Left colon (tissue), 2 donors: ENCODE data around the gene COL17A1. TPM values are rescaled to one million over a fixed set of nuclear protein-coding genes. Genes with fewer than 3 reads are reported as not detected.

ENCODE experiments used
- ATAC-seq: fragments of 200-7000 bp; cut with Tn5 transposase; one replicate; pipeline ENCODE4 v1.9.1; 2020; ENCODE audit warnings: mild to moderate bottlenecking, moderate library complexity
- DNase-seq, 2 donors: peaks; one replicate each; pipeline ENCODE4 v3.0.0-alpha.2; 2020
- intact Hi-C, 2 donors: fragments of 100-400 bp; cut with DNase I in 1 of 2; cut with micrococcal nuclease in 1 of 2; formaldehyde crosslinking; loops; one replicate each; pipeline versions ENCODE4 v1.11.2 to v1.14.0; 2022; cut with DNase I, micrococcal nuclease
- total RNA-seq, 2 donors: library from RNA; stranded (reverse); fragmentation: NEBNext Ultra II Directional; extraction: Animal tissue kit (Norgen Biotek cat#: 25700); gene quantifications; one replicate each; pipeline ENCODE4 v1.2.1, GENCODE V29; 2021
- donor health status: DM: no; HTN: no; CAD: no.
- donor health status: DM: yes; HTN: yes; CAD: no.

Gene COL17A1
- total RNA-seq, 2 donors from 2014 or later: 159 to 328 TPM

DNA sequence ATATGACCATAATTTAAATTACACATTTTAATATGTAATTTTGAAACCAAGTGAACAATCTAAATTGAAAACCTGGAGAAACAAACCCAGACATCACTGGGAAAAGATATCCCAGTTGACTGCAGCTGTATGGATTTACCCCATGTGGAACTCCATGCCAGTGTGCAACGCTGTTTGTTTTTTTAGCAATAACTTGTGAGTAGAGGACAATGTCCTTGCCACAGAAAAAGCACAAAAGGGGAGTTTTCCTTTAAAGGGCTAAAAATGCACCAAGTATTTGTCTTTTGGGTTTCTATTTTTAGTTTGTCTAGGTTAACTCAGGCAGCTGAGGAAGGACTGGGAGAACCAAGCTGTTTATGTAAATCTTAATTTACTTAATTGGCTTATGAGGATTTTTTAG is 15.1 kb upstream of the COL17A1 start:
- no peak for ATAC-seq
- intact Hi-C loops: no loop called here
- DNase-seq: no peak

DNA sequence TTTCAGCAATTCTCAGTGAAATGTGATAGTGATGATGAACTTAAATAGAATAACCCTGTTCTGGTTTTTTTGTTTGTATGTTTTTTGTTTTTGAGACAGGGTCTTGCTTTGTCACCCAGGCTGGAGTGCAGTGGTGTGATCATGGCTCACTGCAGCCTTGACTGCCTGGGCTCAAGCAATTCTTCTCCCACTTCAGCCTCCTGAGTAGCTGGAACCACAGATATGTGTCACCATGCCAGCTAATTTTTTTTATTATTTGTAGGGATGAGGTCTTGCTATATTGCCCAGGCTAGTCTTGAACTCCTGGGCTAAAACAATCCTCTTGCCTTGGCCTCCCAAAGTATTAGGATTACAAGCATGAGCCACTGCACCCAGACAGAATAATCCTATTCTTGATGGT is 14.3 kb upstream of the COL17A1 start:
- DNase-seq (no peak), ATAC-seq (no peak)
- intact Hi-C loops: no loop called here

DNA sequence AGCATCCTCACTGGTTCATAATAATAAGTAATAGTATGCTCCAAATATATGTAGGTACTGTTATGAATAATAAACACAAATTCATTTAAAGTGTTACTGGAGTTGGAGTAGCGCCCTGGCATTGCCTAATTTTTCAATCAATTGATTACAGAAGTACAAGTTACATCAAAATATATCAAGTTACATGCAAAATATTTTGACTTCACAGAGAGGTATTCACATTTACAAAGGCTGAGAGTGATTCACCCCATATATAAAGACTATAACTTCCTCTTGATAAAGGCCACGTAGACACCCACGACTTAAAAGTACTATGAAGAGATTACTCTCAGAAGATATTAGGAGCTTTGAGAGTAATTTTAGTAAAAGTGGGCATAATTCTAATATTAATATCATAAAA is 13.6 kb upstream of the COL17A1 start:
- DNase-seq (no peak), ATAC-seq (no peak)
- intact Hi-C loops: no loop called here

DNA sequence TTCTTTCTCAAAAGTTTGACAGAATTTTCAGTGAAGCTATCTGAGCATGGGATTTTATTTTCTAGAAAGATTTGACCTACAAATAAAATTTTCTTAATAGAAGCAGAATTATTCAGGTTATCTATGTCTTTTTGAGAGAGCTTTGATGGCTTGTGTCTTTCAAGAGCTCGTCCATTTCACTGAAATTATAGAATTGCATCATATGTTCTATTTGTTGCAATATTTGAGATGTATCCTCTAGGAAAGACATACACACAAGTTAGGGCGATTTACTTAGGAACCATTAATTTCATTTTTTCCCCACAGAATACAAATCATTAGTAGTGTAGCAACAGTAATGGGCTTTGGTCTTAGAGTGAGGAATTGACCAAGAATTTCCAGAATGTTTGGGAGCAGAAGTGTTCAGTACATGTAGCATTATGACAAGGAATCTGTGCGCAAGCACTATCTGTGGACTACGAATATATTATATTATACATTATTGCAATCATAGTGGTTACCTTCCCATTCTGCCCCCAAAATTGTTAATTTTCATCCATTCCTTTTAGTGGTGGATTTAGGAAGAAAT is 12.8 kb upstream of the COL17A1 start:
- no peak for ATAC-seq

DNA sequence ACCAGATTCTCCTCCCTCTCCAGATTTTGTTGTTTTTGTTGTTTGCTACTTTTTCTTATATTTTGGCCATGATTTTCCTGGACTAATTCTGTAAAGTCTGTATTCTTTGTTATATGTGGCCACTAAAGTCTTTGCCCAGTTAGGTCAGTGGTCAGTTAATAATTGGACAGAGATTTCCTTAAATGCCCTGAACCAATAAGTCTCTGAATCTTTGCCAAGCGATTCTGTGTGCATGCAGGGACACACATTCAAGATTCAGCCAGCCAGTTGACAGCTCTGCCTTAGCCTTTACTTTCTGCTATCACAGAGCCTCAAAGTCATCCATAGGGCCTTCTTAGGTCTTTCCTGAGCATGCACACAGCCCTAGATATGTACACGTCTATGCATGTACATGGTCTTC is 11.0 kb upstream of the COL17A1 start:
- DNase-seq (no peak), ATAC-seq (no peak)
- intact Hi-C loops: no loop called here

More for the DNA sequence above, 12.8 kb upstream of the COL17A1 start:
- intact Hi-C loops: no loop called here
- no peak for DNase-seq

GRCh38 chr10:104092749-104093148 is 7.1 kb upstream of the COL17A1 start:
- ATAC-seq: no peak
- DNase-seq: no peak
- intact Hi-C loops: no loop called here

DNA sequence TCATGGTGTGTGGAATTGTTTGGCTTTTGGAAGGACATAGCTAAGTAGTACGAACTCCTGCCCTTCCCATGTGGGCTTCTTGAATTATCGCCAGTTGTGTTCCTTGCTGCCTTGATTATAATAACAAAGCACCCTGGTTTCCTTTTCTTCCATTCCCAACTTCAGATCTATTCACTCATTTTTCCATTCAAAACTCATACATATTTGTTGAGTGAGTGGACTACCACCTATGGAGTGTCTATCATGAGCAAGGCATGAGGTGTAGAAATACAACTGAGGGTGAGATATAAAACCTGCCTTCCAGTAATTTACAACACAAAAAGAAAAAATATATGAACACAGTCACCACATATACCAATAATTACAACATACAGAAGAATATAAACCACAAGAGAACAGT is 4.9 kb upstream of the COL17A1 start:
- DNase-seq (no peak), ATAC-seq (no peak)
- intact Hi-C loops: no loop called here

GRCh38 chr10:104089621-104090020 is 3.9 kb upstream of the COL17A1 start:
- ATAC-seq (no peak), DNase-seq (no peak)
- intact Hi-C loops: no loop called here

- intact Hi-C loops: no loop called here
- ATAC-seq (no peak), DNase-seq (no peak)
Measured at GRCh38 chr10:104088239-104088638, 2.6 kb upstream of the COL17A1 start.

DNA sequence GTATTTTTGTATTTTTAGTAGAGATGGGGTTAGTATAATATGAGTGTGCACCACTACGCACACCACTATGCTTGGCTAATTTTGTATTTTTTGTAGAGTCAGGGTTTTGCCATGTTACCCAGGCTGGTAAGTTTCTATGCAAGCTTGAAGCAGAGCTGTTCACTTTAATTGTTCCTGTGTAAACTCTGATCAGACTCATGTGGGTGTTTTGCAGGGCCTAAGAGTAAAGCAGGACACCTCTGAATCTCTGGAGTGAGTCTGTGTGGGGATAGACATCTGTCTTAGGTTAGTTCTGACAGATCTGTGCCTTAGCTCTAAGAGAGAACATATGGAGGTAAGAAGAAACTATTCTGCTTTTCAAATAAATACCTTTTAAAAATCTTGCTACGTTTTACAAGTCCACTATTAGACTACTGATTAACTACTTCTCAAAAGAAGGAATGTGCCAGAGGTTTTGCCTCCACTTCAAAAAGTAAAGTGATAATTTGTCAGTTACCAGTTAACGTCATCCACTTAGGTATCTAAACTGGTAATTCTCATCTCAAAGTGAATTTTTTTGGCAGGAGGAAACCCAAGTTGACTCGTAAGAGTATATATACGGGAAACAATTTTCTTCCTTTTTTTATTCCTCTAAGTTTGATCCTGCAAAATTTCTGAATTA is 1.1 kb downstream of the COL17A1 start:
- DNase-seq: no peak
- intact Hi-C loops: no loop called here
- peak; percentile 35 for ATAC-seq

DNA sequence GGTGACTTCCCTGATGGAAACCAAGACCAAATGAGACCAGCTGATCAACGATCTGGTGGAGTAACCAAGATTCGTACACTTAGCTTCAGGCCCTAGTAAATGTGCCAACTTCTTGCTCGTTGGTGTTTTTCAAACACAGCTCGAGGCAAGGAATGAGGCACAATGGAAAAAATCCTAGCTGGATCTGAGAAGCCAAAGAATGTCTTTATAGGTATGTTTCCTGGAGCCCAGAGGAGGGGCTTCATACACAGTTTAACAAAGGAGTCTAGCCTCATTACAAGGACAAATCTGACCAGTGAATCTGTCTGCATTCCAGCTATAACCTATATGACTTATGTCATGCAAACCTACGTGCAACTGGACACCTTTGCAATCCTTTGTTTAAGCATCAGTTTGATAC is 3.7 kb downstream of the COL17A1 start:
- no peak for DNase-seq
- ATAC-seq: no peak
- intact Hi-C loops: no loop called here

- DNase-seq: no peak
- intact Hi-C loops: no loop called here
Measured at GRCh38 chr10:104080762-104081161, 4.9 kb downstream of the COL17A1 start.

GRCh38 chr10:104077663-104078151 is 8.0 kb downstream of the COL17A1 start:
- intact Hi-C loops: no loop called here
- DNase-seq: no peak
- ATAC-seq: no peak

More at GRCh38 chr10:104080762-104081161, 4.9 kb downstream of the COL17A1 start:
- peak; percentile 68 for ATAC-seq

DNA sequence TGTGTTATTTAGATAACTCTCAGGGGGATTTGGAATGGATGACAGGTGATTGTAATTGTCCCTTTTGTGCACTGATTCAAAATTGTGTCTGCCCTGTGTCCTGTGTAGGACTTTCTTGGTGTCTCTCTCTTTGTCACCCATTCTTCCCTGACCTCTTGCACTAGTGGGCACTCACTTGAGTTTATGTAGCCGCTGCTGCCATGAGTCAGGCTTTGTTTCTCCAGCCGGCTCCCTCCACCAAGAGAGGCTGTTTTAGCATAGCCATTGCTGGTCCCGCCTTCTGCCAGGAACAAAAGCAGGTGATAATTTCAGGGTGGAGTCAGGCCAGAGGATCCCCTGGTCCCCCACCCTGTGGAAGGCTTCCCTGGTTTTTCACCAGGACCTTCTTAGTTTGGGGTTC is 8.4 kb downstream of the COL17A1 start:
- ATAC-seq (peak; percentile 28), DNase-seq (no peak)
- intact Hi-C loops: no loop called here

DNA sequence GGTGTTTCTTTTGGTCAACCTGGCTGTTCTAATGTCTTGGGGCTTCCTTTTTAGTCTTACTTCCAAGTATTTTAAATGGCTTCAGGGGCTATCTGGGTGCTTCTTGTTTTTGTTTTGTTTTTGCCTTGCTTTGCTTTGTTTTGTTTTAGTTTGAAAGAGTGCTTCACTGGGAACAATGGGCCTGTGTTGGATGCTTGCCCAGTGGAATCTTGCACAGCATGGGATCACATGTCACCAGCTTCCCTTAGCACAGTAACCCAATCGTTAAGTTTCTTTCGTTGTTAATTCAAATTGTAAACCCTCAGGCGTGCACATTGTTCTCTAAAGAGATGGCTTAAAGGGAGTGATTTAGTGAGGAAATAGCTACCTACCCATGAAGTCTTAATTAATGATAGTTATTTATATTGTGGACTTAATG is 8.9 kb downstream of the COL17A1 start:
- peak; percentile 65 for ATAC-seq
- peak in 1 of 2 donors; percentile 58 for DNase-seq
- intact Hi-C loops: no loop called here

DNA sequence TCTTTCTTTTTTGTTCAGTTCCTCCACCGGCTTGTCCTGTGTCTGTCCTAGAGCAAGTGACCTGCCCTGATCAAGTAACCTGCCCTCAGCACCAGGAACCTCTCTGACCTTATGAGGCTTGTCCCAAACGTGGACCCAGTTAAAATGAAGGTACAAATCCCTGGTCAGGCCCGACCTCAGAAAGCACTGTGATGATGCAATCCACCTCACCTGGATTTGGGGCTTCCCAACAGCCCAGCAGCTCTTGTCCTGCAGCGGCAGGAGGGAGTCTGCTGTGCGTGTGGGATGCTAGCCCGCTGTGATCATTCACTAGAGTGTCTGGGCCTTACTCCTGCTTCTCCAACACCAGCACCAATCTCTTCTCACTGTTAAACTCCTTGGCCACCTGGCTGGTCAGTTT is 11.2 kb downstream of the COL17A1 start:
- no peak for ATAC-seq
- intact Hi-C loops: no loop called here

GRCh38 chr10:104072786-104073185 is 12.9 kb downstream of the COL17A1 start:
- no peak for ATAC-seq
- DNase-seq: no peak
- intact Hi-C loops: no loop called here

More for the DNA sequence above, 11.2 kb downstream of the COL17A1 start:
- no peak for DNase-seq

- ATAC-seq (peak; percentile 92), DNase-seq (peak in 1 of 2 donors; percentile 51)
- intact Hi-C loops: no loop called here
Measured at GRCh38 chr10:104069613-104070012, 16.1 kb downstream of the COL17A1 start.

DNA sequence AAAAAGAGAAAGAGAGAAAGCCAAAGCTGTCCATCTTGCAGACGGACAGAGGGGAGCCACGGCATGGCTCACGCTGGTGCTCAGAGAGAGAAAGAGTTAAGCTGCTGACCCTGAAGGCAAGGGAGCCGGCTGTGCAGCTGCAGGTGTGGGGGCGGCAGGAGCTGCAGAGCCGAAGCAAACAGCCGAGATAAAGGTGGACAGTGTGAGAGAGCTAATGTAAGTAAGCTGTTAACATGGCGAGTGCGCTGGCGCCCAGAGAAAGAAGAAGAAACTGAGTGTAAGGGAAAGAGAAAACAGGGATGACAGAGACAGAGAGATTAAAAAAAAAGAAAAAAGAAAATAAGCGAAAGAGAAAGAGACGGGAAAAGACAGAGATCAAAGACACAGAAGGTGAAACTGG is 18.2 kb downstream of the COL17A1 start:
- intact Hi-C loops: no loop called here
- ATAC-seq: no peak
- no peak for DNase-seq

- DNase-seq (no peak), ATAC-seq (no peak)
- intact Hi-C loops: no loop called here
Measured at GRCh38 chr10:104066945-104067344, 18.7 kb downstream of the COL17A1 start.

GRCh38 chr10:104065748-104066147 is 19.9 kb downstream of the COL17A1 start:
- intact Hi-C loops: no loop called here
- DNase-seq (no peak), ATAC-seq (no peak)
